ENCODE data around the gene MCC. TPM values are rescaled to one million over a fixed set of nuclear protein-coding genes. Genes with fewer than 3 reads are reported as not detected.

Gene MCC
- total RNA-seq, 1 experiment from 2014 or later = 7.6 TPM

DNA sequence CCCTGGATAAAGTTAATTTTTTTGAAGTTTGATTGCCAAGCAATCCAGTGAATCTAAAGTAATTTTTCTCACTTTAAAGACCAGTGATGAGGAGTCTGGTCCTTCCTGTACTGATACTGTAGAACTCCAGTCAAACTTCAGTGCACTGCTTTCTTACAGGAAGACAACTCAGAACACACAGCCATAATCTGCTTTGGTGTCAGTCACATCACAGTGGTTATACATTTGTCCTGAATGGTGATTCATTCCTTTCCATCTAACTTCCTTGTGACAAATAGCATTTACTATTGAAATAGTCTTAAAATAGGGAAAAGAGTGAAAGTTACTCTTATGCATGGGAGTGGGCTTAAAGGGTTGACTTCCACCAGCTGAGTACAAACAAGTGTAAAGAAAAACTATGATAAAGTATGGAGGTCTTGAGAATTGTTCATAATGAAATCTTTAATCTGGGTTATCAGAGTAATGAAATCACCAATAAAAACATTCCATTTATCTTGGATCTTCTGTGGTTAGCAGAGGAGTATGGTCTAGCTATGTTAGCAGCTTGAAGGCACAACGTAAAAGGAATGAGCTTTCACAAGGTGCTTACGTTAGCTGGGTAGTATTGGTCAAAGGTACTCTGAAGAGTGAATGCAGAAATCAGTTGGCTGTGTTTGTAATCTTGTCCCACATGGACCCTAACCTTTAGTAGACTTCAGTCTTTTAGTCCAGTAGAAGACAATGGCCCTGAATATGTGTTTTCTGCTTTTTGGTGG is 470.2 kb downstream of the MCC start:
- Histone ChIP-seq H3K79me1 (ENCODE audit: insufficient read depth, low read depth, low read length, poor library complexity, severe bottlenecking) (peaks cover 4% of the 10 kb centered on the region), H3K4me2 (ENCODE audit: insufficient read depth, insufficient read length, low read length) (no peak overlapping the region), H3K9me3 (ENCODE audit: control insufficient read depth, low read depth, low read length) (no peaks in the 10 kb centered on the region), H2BK20ac (ENCODE audit: low read depth, low read length, poor library complexity, severe bottlenecking) (no peak overlapping the region), H4K5ac (ENCODE audit: insufficient read length, low read depth, low read length) (no peak overlapping the region), H4K20me1 (ENCODE audit: control insufficient read depth, insufficient read depth, insufficient read length) (no peaks in the 10 kb centered on the region), H2BK15ac (ENCODE audit: low read depth, low read length) (no peak overlapping the region), H2BK120ac (ENCODE audit: low read depth, low read length, poor library complexity, severe bottlenecking) (no peak overlapping the region), H2AFZ (ENCODE audit: low read length) (no peak overlapping the region), H3K4me1 (ENCODE audit: insufficient read depth, low read length) (no peaks in the 10 kb centered on the region), H2BK12ac (ENCODE audit: insufficient read length, low read depth, low read length) (no peak overlapping the region), H3K18ac (ENCODE audit: insufficient read length, low read depth, low read length) (no peak overlapping the region), H3K79me2 (ENCODE audit: insufficient read depth, low read length) (no peaks in the 10 kb centered on the region), H3T11ph (ENCODE audit: low read length) (no peak overlapping the region), H3K14ac (ENCODE audit: insufficient read depth, low read length) (no peak overlapping the region), H3K4ac (ENCODE audit: low read depth, low read length) (no peak overlapping the region), H3K23ac (ENCODE audit: insufficient read length, low read depth, low read length) (no peak overlapping the region), H4K91ac (ENCODE audit: insufficient read length, low read depth, low read length) (no peak overlapping the region), H3K27me3 (ENCODE audit: insufficient read depth, low read length) (no peaks in the 10 kb centered on the region), H3K27ac (ENCODE audit: insufficient read length, low read depth, low read length) (no peak overlapping the region), H2AK5ac (ENCODE audit: insufficient read length, low read length) (no peak overlapping the region), H3K9ac (ENCODE audit: extremely low read depth, insufficient read length, low read length) (no peak overlapping the region), H3K23me2 (ENCODE audit: insufficient read length, low read depth, low read length, poor library complexity, severe bottlenecking) (no peaks in the 10 kb centered on the region), H2BK5ac (ENCODE audit: insufficient read length, low read length) (no peak overlapping the region), H4K8ac (replicated peaks; ENCODE audit: insufficient read length, low read depth, low read length) (no peak overlapping the region), H3K56ac (ENCODE audit: insufficient read length, low read depth, low read length) (no peak overlapping the region)
- H3K9me3 Mint-ChIP-seq = no peaks in the 10 kb centered on the region
- H3K36me3 Mint-ChIP-seq (ENCODE audit: insufficient read depth in 1 of 3, low read depth in 3 of 3) = peaks cover 3 to 38% (median 25%) of the 10 kb centered on the region in 3 experiments; a peak in 6 of 7 replicates
- H3K4me1 Mint-ChIP-seq = 0 out of 4 replicates have a peak, but pooled peaks cover 0 to 2% of the 10 kb centered on the region in 2 experiments
- H3K27ac Mint-ChIP-seq = no peak overlapping the region
- no peaks in the 10 kb centered on the region for H3K27me3 Mint-ChIP-seq (ENCODE audit: low read depth)
- no peak for TF ChIP-seq CTCF (conservative IDR thresholded peaks at IDR 0.05)
- no peak overlapping the region for H3K4me3 Mint-ChIP-seq
- DNase-seq = no peak
- no CpG with 5 or more reads among the region's 2 CpGs for WGBS (ENCODE audit: extremely low coverage, insufficient read length, low lambda C conversion rate)

Data from H9 (cell line).